LoVo (cell line): Measurements from ENCODE around the gene UTS2B.

Experiments used
- DNase-seq: peaks from one replicate; pipeline ENCODE4 v3.0.0-alpha.2; 2016; ENCODE audit warnings: low spot score

Gene UTS2B

GRCh38 chr3:191352014-191352413 is 21.7 kb upstream of the UTS2B start:
- no peak for DNase-seq

DNA sequence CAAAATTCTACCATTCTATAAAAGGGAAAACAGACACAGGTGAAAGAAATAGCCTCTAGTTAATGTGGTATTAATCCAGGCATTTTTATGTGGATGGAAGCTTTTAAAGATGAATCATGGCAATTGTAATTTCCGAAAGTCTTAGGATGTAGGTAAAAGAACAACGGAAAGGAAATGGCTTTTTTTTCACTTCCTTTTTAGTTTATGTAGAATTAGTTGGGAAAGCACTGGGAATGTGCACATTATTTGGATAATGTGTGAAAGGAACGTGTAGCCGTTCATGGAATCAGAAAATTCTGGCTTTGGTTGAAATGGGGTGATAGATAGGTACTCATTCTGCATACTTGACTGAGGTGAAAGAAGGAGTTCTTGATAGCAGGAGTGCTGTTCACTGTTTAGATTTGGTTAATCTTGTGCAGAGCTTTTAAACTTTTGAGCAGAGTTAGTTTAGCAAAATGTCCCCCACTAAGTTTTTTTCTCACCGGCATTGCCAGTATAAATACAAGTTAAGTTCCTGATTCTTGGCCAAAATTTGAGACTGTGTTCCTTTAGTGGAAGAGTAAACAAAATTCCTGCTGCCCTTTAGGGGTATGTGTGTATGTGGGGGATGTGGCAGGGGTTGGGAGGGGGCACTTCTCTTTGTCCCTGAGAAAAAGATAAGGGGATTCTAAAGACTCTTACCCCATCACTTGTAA is 20.2 kb upstream of the UTS2B start:
- DNase-seq: no peak

- DNase-seq: no peak
Observed at GRCh38 chr3:191348098-191348497, 17.8 kb upstream of the UTS2B start.

GRCh38 chr3:191347228-191347627 is 16.9 kb upstream of the UTS2B start:
- no peak for DNase-seq

GRCh38 chr3:191345334-191345733 is 15.0 kb upstream of the UTS2B start:
- DNase-seq: no peak

GRCh38 chr3:191343913-191344312 is 13.6 kb upstream of the UTS2B start:
- no peak for DNase-seq

- no peak for DNase-seq
Observed at GRCh38 chr3:191343115-191343514, 12.8 kb upstream of the UTS2B start.

- no peak for DNase-seq
Observed at GRCh38 chr3:191342411-191342810, 12.1 kb upstream of the UTS2B start.

DNA sequence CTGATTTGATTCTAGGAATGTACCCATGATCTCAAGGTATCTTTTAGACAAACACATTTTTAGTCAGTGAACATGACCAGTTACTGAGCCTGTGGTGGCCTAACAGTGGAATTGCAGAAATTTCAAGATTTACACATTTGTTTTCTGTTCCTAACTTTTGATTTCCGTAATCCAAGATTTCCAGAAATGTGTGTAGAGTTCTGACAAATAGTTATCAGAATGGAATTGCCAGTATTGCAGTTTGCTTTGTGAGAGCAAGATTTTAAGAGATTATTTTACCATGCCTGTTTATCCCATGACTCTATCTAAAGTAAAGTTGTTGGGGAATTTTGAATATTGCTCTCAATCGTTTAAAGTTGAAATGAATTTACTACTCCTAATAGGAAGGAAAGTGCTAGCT is 11.7 kb upstream of the UTS2B start:
- no peak for DNase-seq

DNA sequence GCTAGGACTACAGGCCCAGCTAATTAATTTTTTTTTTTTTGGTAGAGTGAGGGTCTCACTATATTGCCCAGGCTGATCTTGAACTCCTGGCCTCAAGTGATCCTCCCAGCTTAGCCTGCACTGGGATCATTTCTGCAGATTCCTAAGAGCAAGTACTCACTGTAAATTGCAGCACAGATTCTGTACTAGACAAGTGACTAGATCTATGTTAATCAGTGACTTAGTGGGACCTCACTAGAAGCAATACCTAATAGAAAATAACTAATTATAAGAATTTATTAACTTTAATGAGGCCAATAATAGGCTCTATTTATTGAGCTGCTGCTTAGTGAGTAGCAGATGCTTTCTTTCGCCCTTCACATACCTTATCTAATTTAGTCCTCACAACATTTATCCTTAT is 10.6 kb upstream of the UTS2B start:
- peak; percentile 0 for DNase-seq

DNA sequence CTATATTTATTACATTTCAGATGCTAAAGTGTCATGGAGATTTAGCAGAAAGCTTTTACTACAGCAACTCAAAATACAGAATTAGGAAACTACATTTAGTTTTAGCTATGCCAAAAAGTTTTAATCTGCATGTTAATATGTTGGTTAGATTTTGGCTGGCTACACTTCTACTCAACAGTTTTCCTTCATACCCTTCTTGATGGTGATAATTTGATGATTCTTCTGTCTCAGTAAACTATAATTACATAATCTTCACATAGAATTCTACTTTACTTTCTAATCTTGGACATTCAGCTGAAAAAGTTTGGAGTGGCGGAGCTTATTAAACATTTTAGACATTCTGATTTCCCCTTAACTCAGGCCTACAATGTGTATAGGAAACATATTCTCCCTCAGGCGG is 10.0 kb upstream of the UTS2B start:
- no peak for DNase-seq

- DNase-seq: no peak
Observed at GRCh38 chr3:191339316-191339917, 9.1 kb upstream of the UTS2B start.

GRCh38 chr3:191338177-191338488 is 7.8 kb upstream of the UTS2B start:
- DNase-seq: no peak

- no peak for DNase-seq
Observed at GRCh38 chr3:191336833-191337232, 6.5 kb upstream of the UTS2B start.

- DNase-seq: no peak
Observed at GRCh38 chr3:191334346-191334893, 4.1 kb upstream of the UTS2B start.

GRCh38 chr3:191333298-191333880 is 3.1 kb upstream of the UTS2B start:
- no peak for DNase-seq

DNA sequence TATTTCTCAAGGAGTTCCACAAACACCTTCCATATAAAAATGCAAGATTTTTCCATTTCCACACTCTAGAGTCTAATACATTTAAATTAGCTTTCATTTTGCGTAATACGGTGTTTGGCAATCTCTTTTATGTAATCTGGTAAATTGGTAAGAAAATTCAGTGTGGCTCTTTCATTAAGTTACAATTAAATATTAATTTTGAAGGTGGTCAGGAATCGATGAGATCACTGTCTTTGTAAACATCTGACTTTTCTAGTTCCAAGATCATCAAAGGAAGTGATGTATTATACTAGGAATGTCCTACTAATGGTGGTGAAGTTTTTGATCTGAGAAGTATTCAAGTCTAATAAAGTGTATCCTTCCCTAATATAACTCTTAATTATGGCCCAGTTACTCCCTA is 1.1 kb upstream of the UTS2B start:
- no peak for DNase-seq

GRCh38 chr3:191330530-191331048 is 263 bp upstream of the UTS2B start:
- no peak for DNase-seq

DNA sequence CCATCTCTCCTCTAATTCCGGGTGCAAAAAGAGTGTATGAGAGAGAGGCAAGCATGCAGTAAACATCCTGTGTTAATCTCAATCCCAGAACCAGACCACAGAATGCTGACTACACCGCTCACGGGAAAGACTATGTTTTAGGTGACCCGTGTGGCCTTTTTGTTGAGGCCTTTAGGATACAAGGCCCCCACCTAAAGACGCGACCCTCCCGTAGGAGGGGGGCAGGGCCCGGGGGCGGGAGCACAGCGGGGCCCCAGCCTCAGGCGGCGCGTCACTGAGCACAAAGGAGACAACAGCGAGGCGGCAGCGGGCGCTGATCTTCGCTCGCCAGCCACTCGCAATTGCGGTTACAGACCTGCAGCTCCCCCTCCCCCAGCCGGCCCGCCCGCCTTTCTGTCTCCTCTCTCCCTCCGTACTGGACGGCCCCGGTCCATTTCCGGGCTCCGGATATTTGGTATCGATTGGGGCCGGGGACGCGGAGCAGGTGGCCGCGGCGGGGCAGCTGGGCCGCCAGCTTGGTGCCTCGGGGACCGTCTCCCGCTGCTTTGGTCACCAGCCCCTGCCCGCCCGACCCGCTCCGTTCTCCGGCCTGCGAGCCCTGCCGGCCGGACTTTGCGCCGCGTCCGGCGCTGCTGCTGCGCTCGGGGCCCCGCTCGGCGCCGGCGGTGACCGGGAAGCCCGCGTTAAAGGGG is 1.2 kb downstream of the UTS2B start, which contains the start of gene CCDC50:
CCDC50 (plus strand) TSS at position 433 of the 692 bp plus-strand sequence. CDS start 281 bp downstream, outside the sequence.
- peak; percentile 67 for DNase-seq

- DNase-seq: no peak
Observed at GRCh38 chr3:191328383-191328961, 1.9 kb downstream of the UTS2B start.

DNA sequence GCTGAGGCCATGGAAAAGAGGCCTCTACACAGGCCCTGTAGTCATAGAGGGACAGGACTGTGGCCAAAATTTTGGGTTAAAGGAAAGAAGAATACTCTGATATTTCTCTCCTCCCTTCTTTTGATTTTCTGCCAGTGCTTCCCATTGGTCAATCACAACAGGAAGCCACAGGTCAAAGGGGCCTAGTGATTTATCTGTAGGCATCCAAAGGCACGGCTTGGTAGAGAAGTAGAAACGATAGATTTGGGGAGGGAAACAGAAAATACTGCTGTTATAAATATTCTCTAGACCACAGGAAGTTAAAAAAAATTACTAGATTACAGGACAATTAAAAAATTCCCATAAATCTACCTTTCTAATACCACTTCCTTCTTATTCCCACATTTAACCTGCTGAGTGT is 2.8 kb downstream of the UTS2B start:
- no peak for DNase-seq

GRCh38 chr3:191324936-191325335 is 5.4 kb downstream of the UTS2B start:
- no peak for DNase-seq
